ENCODE results near the gene UGT1A3. TPM values are rescaled to one million over a fixed set of nuclear protein-coding genes. Genes with fewer than 3 reads are reported as not detected.
A peak's percentile ranks its signal among the peaks of the same experiment; 100 is the strongest.

Gene UGT1A3
- total and polyA plus RNA-seq, 8 donors, result 1.3 to 10.7 (median 7.8) TPM; not detected in 4

DNA sequence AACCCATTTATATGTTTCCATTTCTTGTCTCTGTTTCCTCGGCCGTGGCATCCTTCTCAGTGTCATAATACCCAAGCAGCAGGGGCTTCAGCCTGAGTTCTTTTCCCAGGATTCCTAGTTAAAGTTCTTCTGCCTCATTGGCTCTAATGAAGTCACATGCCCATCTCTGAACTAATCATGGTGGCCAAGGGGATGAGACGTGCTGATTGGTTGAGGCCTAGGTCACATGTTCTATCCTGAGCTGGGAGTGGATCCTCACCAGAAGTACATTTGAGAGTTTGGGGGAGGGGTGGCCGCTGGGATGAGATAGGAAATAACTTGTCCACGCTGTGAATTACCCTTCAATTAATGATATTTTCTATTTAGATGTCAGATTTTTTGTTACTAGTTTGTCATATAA, 19.9 kb upstream of the UGT1A3 start:
- 85 to 94% (median 92%) methylated on average over 5 of the region's 5 CpGs for WGBS, 5 donors
- H3K27ac ChIP-seq, result peak overlapping the region in 3 of 5 donors; percentile 54 to 73 (median 56)
- no peaks in the 10 kb centered on the region for H3K36me3 ChIP-seq
- H3K9me3 ChIP-seq, result no peaks in the 10 kb centered on the region
- DNase-seq, result no peak
- no peaks in the 10 kb centered on the region for H3K27me3 ChIP-seq
- peaks cover 6 to 24% (median 11%) of the 10 kb centered on the region in 4 donors for H3K4me1 ChIP-seq
- no peak overlapping the region for H3K4me3 ChIP-seq
- intact Hi-C loops (cut with DNase I; ENCODE audit: low total_unique reads), result no loop called here
- TF ChIP-seq POLR2AphosphoS5 (IDR thresholded peaks at IDR 0.05) (no peak), EP300 (IDR thresholded peaks at IDR 0.05) (no peak), POLR2A (IDR thresholded peaks at IDR 0.05) (no peak)
- TF ChIP-seq, protein P1, sequence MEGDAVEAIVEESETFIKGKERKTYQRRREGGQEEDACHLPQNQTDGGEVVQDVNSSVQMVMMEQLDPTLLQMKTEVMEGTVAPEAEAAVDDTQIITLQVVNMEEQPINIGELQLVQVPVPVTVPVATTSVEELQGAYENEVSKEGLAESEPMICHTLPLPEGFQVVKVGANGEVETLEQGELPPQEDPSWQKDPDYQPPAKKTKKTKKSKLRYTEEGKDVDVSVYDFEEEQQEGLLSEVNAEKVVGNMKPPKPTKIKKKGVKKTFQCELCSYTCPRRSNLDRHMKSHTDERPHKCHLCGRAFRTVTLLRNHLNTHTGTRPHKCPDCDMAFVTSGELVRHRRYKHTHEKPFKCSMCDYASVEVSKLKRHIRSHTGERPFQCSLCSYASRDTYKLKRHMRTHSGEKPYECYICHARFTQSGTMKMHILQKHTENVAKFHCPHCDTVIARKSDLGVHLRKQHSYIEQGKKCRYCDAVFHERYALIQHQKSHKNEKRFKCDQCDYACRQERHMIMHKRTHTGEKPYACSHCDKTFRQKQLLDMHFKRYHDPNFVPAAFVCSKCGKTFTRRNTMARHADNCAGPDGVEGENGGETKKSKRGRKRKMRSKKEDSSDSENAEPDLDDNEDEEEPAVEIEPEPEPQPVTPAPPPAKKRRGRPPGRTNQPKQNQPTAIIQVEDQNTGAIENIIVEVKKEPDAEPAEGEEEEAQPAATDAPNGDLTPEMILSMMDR (IDR thresholded peaks at IDR 0.05), result no peak

DNA sequence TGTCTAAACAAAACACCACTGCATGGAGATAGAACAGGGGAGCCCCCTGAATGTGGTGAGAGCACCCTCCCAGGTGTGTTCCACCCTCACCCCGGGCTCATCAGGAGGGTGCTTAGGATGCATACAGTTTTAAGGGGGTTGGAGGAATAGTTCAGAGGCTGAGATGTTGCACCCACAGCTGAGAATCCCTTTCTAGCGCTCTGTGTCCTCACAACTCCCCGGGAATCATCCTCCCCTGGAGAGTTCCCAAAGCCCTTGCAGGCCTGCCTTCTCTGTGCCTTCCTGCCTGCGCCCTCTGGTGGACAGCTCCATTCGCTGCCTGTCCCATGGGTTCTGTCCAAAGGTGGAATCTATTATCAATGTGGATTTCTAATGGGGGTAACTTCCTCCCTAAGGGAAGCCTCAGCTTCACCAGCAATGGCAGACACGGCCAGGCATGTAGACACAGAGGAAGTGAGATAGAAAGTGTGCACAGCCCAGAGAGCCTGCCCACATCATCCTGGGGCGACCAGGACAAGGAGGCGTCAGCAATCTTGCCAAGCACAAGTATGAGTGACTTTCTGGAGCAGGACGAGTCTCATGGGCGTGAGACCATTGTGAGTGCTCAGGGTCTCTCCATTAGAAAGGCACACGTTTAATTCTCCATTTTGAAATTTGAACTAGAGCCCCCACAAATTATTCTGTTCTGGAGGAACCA, 17.4 kb upstream of the UGT1A3 start:
- no peak overlapping the region for H3K27ac ChIP-seq
- intact Hi-C loops (cut with DNase I; ENCODE audit: low total_unique reads), result no loop called here
- no peaks in the 10 kb centered on the region for H3K36me3 ChIP-seq
- TF ChIP-seq POLR2A (IDR thresholded peaks at IDR 0.05), result no peak
- TF ChIP-seq, protein P1 (IDR thresholded peaks at IDR 0.05), result peak in 6 of 7 experiments; percentile 20 to 85 (median 78)
- peak in 1 of 3 donors; percentile 53 for TF ChIP-seq POLR2AphosphoS5 (IDR thresholded peaks at IDR 0.05)
- DNase-seq, result peak; percentile 88
- H3K4me3 ChIP-seq, result no peak overlapping the region
- no peaks in the 10 kb centered on the region for H3K27me3 ChIP-seq
- H3K9me3 ChIP-seq, result no peaks in the 10 kb centered on the region
- peaks cover 6 to 24% (median 8%) of the 10 kb centered on the region in 4 donors for H3K4me1 ChIP-seq
- 30 to 39% (median 36%) methylated on average over 9 to 11 of the region's 11 CpGs for WGBS, 5 donors

DNA sequence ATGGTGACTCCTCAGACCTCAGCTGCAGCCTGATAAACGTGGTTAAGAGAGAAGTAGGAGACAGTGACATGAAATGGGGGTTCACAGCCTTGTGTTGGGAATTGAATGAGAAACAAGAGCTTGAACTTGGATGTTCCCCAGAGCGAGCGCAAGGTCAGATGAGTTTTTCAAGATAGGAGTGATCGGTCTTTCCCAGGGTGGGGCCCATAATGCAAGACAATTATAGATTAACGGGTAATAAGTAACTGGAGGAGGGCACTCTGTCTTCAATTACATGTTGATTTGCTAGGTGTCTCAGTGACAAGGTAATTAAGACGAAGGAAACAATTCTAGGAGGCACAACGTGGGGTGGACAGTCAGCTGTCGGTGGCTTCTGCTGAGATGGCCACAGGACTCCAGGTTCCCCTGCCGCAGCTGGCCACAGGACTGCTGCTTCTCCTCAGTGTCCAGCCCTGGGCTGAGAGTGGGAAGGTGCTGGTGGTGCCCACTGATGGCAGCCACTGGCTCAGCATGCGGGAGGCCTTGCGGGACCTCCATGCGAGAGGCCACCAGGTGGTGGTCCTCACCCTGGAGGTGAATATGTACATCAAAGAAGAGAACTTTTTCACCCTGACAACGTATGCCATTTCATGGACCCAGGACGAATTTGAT, 16.1 kb upstream of the UGT1A3 start, which contains the start of gene UGT1A5:
TSS of gene UGT1A5 (plus strand) at position 297 of the 651 bp plus-strand sequence. CDS start at position 382, 85 bp downstream.
- intact Hi-C loops (cut with DNase I; ENCODE audit: low total_unique reads), result no loop called here

DNA sequence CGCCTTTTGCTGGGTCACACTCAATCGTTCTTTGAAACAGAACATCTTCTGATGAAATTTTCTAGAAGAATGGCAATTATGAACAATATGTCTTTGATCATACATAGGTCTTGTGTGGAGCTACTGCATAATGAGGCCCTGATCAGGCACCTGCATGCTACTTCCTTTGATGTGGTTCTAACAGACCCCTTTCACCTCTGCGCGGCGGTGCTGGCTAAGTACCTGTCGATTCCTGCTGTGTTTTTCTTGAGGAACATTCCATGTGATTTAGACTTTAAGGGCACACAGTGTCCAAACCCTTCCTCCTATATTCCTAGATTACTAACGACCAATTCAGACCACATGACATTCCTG, 15.6 kb upstream of the UGT1A3 start:
- TF ChIP-seq POLR2A (IDR thresholded peaks at IDR 0.05) (no peak), EP300 (IDR thresholded peaks at IDR 0.05) (no peak), POLR2AphosphoS5 (IDR thresholded peaks at IDR 0.05) (no peak)
- TF ChIP-seq, protein P1 (IDR thresholded peaks at IDR 0.05), result no peak
- no peak for DNase-seq
- H3K27me3 ChIP-seq, result peaks cover 0 to 4% (median 0%) of the 10 kb centered on the region in 3 donors
- 75 to 90% (median 81%) methylated on average over 7 of the region's 7 CpGs for WGBS, 5 donors
- H3K36me3 ChIP-seq, result no peaks in the 10 kb centered on the region
- H3K27ac ChIP-seq, result no peak overlapping the region
- no peaks in the 10 kb centered on the region for H3K9me3 ChIP-seq
- peaks cover 0 to 10% (median 3%) of the 10 kb centered on the region in 4 donors for H3K4me1 ChIP-seq
- intact Hi-C loops (cut with DNase I; ENCODE audit: low total_unique reads), result no loop called here
- no peak overlapping the region for H3K4me3 ChIP-seq

More for the DNA sequence above, 16.1 kb upstream of the UGT1A3 start, which contains the start of gene UGT1A5:
- Histone ChIP-seq H3K36me3 (no peaks in the 10 kb centered on the region), H3K4me3 (no peak within 1 kb of the TSS), H3K9me3 (no peaks in the 10 kb centered on the region), H3K27me3 (peaks cover 0 to 4% (median 0%) of the 10 kb centered on the region in 3 donors), H3K4me1 (peaks cover 0 to 12% (median 5%) of the 10 kb centered on the region in 4 donors), H3K27ac (no peak within 1 kb of the TSS)
- TF ChIP-seq, protein P1 (IDR thresholded peaks at IDR 0.05), result no peak
- TF ChIP-seq EP300 (IDR thresholded peaks at IDR 0.05), result no peak
- TF ChIP-seq POLR2AphosphoS5 (IDR thresholded peaks at IDR 0.05), result no peak
- no peak for TF ChIP-seq POLR2A (IDR thresholded peaks at IDR 0.05)
- WGBS, 5 donors, result 78 to 88% (median 83%) methylated on average over 14 of the region's 14 CpGs
- DNase-seq, result no peak
